ENCODE results near the gene NOL9.

Gene NOL9

GRCh38 chr1:6486433-6487011 is 67.8 kb downstream of the NOL9 start:
- DNase-seq, result peak; percentile 22

- no peak for DNase-seq
These were observed 68.9 kb downstream of the NOL9 start for GRCh38 chr1:6485168-6486101.

- DNase-seq, result no peak
These were observed 69.5 kb downstream of the NOL9 start for GRCh38 chr1:6484826-6485167.

DNA sequence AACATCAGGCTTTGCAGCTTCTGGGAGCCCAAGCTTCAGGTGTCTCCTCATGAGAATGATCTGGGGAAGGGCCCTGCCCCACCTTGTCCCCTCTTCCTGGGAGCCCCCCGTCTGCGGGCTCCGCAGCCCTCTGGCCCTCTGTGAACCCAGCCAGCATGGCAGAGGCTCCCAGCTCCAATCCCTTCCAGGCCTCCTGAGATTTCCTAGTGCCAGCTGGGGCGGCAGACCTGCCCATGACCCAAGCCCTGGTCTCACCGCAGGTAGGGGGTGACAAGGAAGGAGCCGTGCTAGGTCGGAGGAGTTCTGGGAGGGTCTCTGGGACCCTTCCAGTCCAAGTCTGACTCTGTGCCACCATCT is 70.6 kb downstream of the NOL9 start:
- no peak for DNase-seq

- DNase-seq, result no peak
These were observed 71.1 kb downstream of the NOL9 start for GRCh38 chr1:6483017-6483760.

- no peak for DNase-seq
These were observed 72.5 kb downstream of the NOL9 start for GRCh38 chr1:6481820-6482219.

DNA sequence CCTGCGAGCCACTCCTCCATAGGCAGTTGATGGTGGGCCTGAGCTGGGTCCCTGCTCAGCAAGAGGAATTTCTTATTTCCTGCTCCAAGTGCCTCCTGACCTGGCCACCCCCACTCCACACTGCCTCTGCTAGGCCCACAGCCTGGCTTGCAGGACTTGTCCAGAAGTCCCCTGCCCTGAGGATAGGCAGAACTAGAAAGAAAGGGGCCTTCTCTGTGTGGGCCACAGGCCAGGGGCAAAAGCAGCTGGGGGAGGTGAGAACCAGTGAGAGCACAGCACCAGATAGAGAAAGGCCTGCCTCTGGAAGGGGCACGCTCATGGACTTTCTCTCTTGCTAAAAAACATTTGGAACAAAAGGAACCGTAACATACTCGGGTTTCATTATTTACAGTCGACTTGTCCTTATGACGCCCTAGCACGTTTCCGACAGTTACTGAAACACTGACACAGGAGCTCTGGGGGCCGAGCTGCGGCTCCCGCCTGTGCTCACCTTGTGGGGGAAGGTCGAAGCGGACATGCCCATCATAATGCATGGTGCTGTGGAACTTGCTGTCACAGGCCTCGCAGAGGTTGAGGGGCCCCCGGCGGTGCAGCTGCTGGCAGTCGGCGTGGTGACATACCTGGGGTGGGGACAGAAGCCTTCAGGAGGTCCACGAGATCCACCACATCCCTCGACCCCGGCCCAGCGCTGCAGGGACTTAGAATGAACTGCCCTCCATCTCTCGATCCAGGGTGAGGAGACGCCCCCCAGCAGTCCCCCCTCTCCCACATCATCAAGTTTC is 77.1 kb downstream of the NOL9 start:
- DNase-seq, result no peak

- no peak for DNase-seq
These were observed 77.8 kb downstream of the NOL9 start for GRCh38 chr1:6476483-6476882.

DNA sequence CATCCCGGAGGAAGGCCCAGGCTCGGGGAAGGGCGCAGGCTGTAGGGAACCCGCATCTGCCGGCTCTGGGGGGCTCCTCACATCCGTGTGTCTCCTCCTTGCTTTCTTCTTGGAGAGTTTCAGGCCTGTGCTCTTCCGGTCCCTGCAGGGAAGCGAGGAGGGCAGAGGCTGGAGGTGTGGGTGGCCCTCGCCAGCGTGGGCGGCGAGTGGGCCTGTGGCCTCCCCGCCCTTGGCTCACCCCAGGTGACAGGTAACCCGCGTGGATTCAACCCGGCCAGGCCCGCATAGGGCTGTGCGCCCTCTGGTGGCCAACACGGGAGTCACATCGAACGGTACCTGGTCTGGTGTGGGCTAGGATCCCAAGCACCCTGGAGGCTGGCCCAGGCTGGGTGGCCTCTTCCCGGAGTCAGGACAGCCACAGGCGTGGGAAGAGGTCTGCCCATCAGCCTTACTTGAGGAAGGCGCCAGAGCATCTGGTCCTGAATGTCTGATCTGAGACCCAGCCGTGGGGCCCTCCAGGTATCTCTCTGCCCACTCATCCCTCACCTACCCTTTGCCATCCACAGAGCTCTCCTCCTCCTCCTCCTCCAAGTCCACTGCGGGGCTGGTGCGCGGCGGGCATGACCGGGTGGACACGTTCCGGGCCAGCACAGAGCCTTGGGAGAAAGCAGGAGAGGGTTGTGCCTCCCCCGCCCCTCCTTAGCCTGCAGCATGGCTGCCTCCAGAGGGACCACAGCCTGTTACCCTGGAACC is 78.8 kb downstream of the NOL9 start:
- no peak for DNase-seq

- no peak for DNase-seq
These were observed 79.5 kb downstream of the NOL9 start for GRCh38 chr1:6474815-6475282.

DNA sequence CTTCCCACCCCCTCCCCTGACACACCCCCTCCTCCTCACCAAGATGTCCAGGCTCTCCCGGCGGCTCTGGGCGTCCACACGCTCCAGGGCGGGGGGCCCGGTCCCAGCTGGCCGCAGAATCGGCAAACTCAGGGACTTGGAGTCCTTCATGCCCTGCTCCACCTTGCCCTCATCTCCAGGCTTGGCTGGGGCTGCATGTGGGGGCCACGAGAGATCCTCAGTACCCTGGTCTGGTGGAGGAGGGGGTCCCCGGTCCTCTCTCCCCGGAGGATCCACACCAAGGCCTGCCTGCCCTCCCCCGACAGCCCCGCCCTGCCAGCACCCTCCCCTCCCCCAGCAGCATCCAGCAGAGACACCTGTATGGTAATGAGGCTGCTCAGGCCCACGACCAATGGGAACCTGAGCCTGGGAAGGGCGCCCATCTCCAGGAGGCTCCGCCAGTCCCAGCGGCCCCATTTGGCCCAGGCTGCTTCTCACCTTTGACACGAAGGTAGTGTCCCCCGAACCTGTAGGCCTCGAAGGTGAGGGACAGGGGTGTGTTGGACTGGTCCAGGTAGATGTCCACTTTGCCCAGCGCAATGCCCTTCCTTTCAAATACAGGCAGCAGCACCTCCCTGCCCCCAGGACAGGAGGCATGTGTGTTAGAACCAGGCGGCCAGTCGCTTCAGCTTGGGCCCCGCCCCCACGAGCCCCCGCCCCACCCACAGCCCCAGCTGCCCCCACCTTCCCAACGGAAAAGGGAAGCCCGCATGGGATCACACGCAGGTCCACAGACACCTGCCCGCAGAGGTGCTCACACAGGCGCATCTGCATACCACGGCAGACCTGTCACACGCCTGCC is 80.1 kb downstream of the NOL9 start:
- DNase-seq, result no peak

- DNase-seq, result no peak
These were observed 81.2 kb downstream of the NOL9 start for GRCh38 chr1:6473156-6473555.

DNA sequence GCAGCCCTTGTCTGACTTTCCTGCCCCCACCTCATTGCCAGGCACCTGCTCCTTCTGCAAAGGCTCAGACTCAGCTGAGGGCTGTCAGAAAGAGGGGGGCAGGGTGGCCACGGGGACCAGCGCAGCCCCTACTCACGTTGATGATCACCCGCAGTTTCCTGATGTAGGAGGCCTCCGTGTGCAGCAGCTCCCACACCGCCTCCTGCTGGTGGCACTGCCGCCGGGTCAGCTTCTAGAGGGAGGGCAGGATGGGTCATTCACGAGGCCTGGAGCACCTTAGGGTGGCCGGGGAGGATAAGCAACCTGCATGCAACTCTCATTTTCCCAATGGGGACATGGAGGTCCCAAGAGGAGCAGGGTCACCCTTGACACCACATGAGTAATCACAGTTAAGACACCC is 81.9 kb downstream of the NOL9 start:
- no peak for DNase-seq

- no peak for DNase-seq
These were observed 82.3 kb downstream of the NOL9 start for GRCh38 chr1:6471970-6472368.
